ENCODE data around the gene GATD1. TPM values are rescaled to one million over a fixed set of nuclear protein-coding genes. Genes with fewer than 3 reads are reported as not detected.

GATD1 gene
- 169 and 199 TPM in 2 replicates for total RNA-seq (2013; cell fraction: nucleolus; rRNA removed)
- total RNA-seq (2014; rRNA removed) (19.0 and 28.2 TPM in 2 replicates), total RNA-seq (2014; rRNA removed; fragmentation: Illumina TruSeq; extraction: Trizol) (16.3 and 20.3 TPM in 2 replicates), total RNA-seq (2021) (59.7 and 62.3 TPM in 2 replicates), polyA plus RNA-seq (2011; rRNA removed) (11.8 and 17.0 TPM in 2 replicates), polyA plus RNA-seq (2014; fragmentation: Illumina TruSeq; extraction: Trizol) (4.3 and 18.5 TPM in 2 replicates), polyA plus RNA-seq (2014; fragmentation: Nextera tagmentation; extraction: Ambion mirVana) (1 to 10 TPM; 1.2 to 3.3 TPM), polyA plus RNA-seq (2014; rRNA removed) (85.8 and 92.6 TPM in 2 replicates), polyA plus RNA-seq (2016; fragmentation: Nextera tagmentation; extraction: Ambion mirVana) (10 to 100 TPM; 24.3 to 28.0 TPM), polyA minus RNA-seq (2011; rRNA and poly(A)+ RNA removed) (8.6 and 24.9 TPM in 2 replicates), Bru-seq, nascent RNA (percentile 72 among the genes with signal in this experiment), BruChase-seq, experiment 1, labeled RNA remaining after a 6-hour chase (percentile 81 among the genes with signal in this experiment), BruChase-seq, experiment 2, labeled RNA remaining after a 2-hour chase (percentile 80 among the genes with signal in this experiment)
- 29.1 TPM for polyA plus RNA-seq (2011; ENCODE audit: low read depth)
- 30.5 and 60.2 TPM in 2 replicates for polyA plus RNA-seq (2011; cell fraction: cytosol; rRNA removed)
- polyA plus RNA-seq (2011; cell fraction: nucleus; rRNA removed), result 246 and 392 TPM in 2 replicates
- polyA plus RNA-seq (2012), result 21.7 and 24.5 TPM in 2 replicates
- 8.4 and 13.1 TPM in 2 replicates for polyA minus RNA-seq (2011; cell fraction: cytosol; rRNA and poly(A)+ RNA removed)
- polyA minus RNA-seq (2011; cell fraction: nucleus; rRNA and poly(A)+ RNA removed), result 23.9 and 49.5 TPM in 2 replicates
- long read RNA-seq, experiment 1, partial matches to known transcripts, result 0 of 4 reads
- long read RNA-seq, experiment 1, other reads (novel, unspliced or antisense), result 3 of 4 reads
- long read RNA-seq, experiment 2, full-length matches to known transcripts, result 2 of 5 reads
- long read RNA-seq, experiment 2, partial matches to known transcripts, result 0 of 5 reads
- long read RNA-seq, experiment 2, other reads (novel, unspliced or antisense), result 3 of 5 reads

- BruUV-seq (replicated peaks), result no TSS peak
- no peaks in the 10 kb centered on the region for H3K27me3 ChIP-seq (replicated peaks in 1 of 2; ENCODE audit: control insufficient read depth in 2 of 2, insufficient read depth in 2 of 2, low read length in 1 of 2)
- ChIA-PET CTCF (interaction anchor here (0.9 kb wide), 1 partner anchor 51 kb away, joined by 5 read pairs; no protein-coding TSS in a partner anchor), SMC1A (ENCODE audit: uncharacterized antibody, unreplicated experiment) (no interaction called here), POLR2A (interaction anchor here (0.6 to 1.2 kb wide), 4 partner anchors 18 to 116 kb away, joined by 3 to 4 read pairs (median 3); no protein-coding TSS in a partner anchor), RAD21 (ENCODE audit: unreplicated experiment) (interaction anchor here (0.9 to 1.7 kb wide), 3 partner anchors 18 to 162 kb away, joined by 3 to 6 read pairs (median 4); partner anchors contain the start of gene IRF7)
- peaks cover 13% of the 10 kb centered on the region for H3K4me1 ChIP-seq (ENCODE audit: control insufficient read depth, insufficient read depth, low read length)
- ATAC-seq (peak; percentile 91), DNase-seq (ENCODE audit: low read depth, low spot score) (peak; percentile 44), FAIRE-seq (peak; percentile 95)
- H3K79me2 ChIP-seq (ENCODE audit: control insufficient read depth, insufficient read depth, low read length), result peaks cover 41% of the 10 kb centered on the region
- H3K27ac ChIP-seq (ENCODE audit: control insufficient read depth, insufficient read depth), result peak within 1 kb of the TSS; percentile 78
- peak within 1 kb of the TSS; percentile 90 for H3K9ac ChIP-seq (ENCODE audit: control insufficient read depth, insufficient read depth, low read length)
- in situ Hi-C loops (cut with MboI) (no loop called here), intact Hi-C loops (cut with micrococcal nuclease; ENCODE audit: unreplicated experiment) (no loop called here)
- no peaks in the 10 kb centered on the region for H3K9me3 ChIP-seq (replicated peaks; ENCODE audit: control insufficient read depth, insufficient read depth, low read length)
- peak within 1 kb of the TSS; percentile 95 for H3K4me2 ChIP-seq (ENCODE audit: control insufficient read depth, insufficient read depth)
- H3K36me3 ChIP-seq (ENCODE audit: control insufficient read depth in 2 of 2, insufficient read depth in 2 of 2, low read length in 1 of 2), result peaks cover 0 to 6% of the 10 kb centered on the region in 2 experiments; a peak in 3 of 4 replicates
- WGBS (ENCODE audit: insufficient coverage, insufficient replicate concordance, low lambda C conversion rate, missing lambda C conversion rate), result under 1% methylated on average over 48 of the region's 110 CpGs
- no peaks in the 10 kb centered on the region for H4K20me1 ChIP-seq (ENCODE audit: control insufficient read depth, insufficient read depth)
- peak within 1 kb of the TSS; percentile 99 for H3K4me3 ChIP-seq
- H2AFZ ChIP-seq (ENCODE audit: control insufficient read depth, low read depth, low read length), result peak within 1 kb of the TSS; percentile 92
- TF ChIP-seq SMAD5 (IDR thresholded peaks at IDR 0.05; ENCODE audit: low read depth) (no peak), SREBF2 (IDR thresholded peaks at IDR 0.05; ENCODE audit: low read length) (no peak), EGR1 (IDR thresholded peaks at IDR 0.05; ENCODE audit: borderline replicate concordance in 1 of 2, low read depth in 2 of 2, low read length in 2 of 2) (peak in 1 of 2 experiments; percentile 82; a peak in 2 of 3 replicates), HDGF (IDR thresholded peaks at IDR 0.05) (0 out of 2 replicates have a peak, but pooled peaks have one; percentile 14), ESRRA (IDR thresholded peaks at IDR 0.05; ENCODE audit: low read length) (no peak), NKRF (conservative IDR thresholded peaks at IDR 0.05) (peak; percentile 75), SREBF1 (IDR thresholded peaks at IDR 0.05; ENCODE audit: low read length) (no peak), IRF4 (IDR thresholded peaks at IDR 0.05; ENCODE audit: low read depth, low read length) (no peak), MLLT1 (IDR thresholded peaks at IDR 0.05) (0 out of 2 replicates have a peak, but pooled peaks have one; percentile 23), MAX (IDR thresholded peaks at IDR 0.05; ENCODE audit: low read depth, low read length) (peak; percentile 87), TAF1 (IDR thresholded peaks at IDR 0.05; ENCODE audit: borderline replicate concordance, low read depth, low read length) (peak; percentile 70; the same call in 1 of the 2 replicates), NRF1 (conservative IDR thresholded peaks at IDR 0.05; ENCODE audit: low read depth, low read length) (peak; percentile 61), ZNF217 (IDR thresholded peaks at IDR 0.05) (0 out of 2 replicates have a peak, but pooled peaks have one; percentile 36)
These were observed at the start of gene GATD1 for GRCh38 chr11:777288-778255. GATD1 (minus strand) TSS chr11:777487; CDS start chr11:777462, 25 bp downstream.

All from GM12878 (cell line).